ENCODE measurements around the gene PRR11.
A peak's percentile ranks its signal among the peaks of the same experiment; 100 is the strongest.

Gene PRR11

DNA sequence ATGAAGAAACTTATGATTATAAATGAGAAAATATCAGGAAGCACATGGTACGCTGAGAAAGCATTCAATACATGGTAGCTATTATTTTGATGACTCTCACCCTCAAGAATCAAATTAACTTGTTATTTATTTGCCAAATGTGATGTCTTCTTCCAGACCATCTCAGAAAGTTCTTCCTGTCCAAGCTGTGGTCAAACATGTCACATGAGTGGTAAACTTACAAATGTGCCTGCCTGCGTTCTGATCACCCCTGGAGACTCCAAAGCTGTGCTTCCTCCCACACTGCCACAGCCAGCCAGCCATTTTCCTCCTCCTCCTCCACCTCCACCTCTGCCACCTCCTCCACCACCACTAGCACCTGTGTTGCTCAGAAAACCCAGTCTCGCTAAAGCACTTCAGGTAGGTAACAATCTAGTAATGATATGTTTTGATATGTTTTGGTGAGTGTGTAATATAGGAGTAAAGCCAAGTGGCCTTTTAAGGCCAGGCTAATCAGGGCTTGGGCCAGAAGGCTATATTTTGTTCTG is 37.9 kb downstream of the PRR11 start:
- no peaks in the 10 kb centered on the region for H3K27me3 ChIP-seq (ENCODE audit: insufficient read depth, low read length, poor library complexity)
- ATAC-seq (ENCODE audit: insufficient read depth, low read depth) = no peak

GRCh38 chr17:59199398-59199797 is 43.9 kb downstream of the PRR11 start:
- Histone ChIP-seq H3K27me3 (ENCODE audit: insufficient read depth, low read length, poor library complexity) (no peaks in the 10 kb centered on the region), H3K36me3 (ENCODE audit: insufficient read depth, low read length) (peaks cover 91% of the 10 kb centered on the region), H3K27ac (ENCODE audit: low read length) (no peak overlapping the region), H3K4me3 (ENCODE audit: low read depth in 1 of 2, low read length in 2 of 2) (no peak overlapping the region), H3K4me2 (ENCODE audit: insufficient read depth, low read length) (no peak overlapping the region), H3K4me1 (ENCODE audit: insufficient read depth, low read length) (no peaks in the 10 kb centered on the region), H3K79me2 (ENCODE audit: insufficient read depth, low read length) (no peaks in the 10 kb centered on the region), H3K9ac (ENCODE audit: low read depth, low read length) (no peak overlapping the region), H4K20me1 (ENCODE audit: insufficient read depth, low read length) (no peaks in the 10 kb centered on the region), H3K9me3 (ENCODE audit: insufficient read depth, low read length, severe bottlenecking) (no peaks in the 10 kb centered on the region), H2AFZ (ENCODE audit: low read depth, low read length) (no peak overlapping the region)
- no peak for TF ChIP-seq CTCF (IDR thresholded peaks at IDR 0.05; ENCODE audit: borderline replicate concordance, extremely low read depth, low read length, poor library complexity, severe bottlenecking)
- DNase-seq = no peak
- ATAC-seq (ENCODE audit: insufficient read depth, low read depth) = no peak

More for the DNA sequence above, 37.9 kb downstream of the PRR11 start:
- Histone ChIP-seq H3K4me2 (ENCODE audit: insufficient read depth, low read length) (no peak overlapping the region), H3K4me1 (ENCODE audit: insufficient read depth, low read length) (no peaks in the 10 kb centered on the region), H3K79me2 (ENCODE audit: insufficient read depth, low read length) (no peaks in the 10 kb centered on the region), H3K9me3 (ENCODE audit: insufficient read depth, low read length, severe bottlenecking) (no peaks in the 10 kb centered on the region), H2AFZ (ENCODE audit: low read depth, low read length) (no peak overlapping the region), H4K20me1 (ENCODE audit: insufficient read depth, low read length) (no peaks in the 10 kb centered on the region; the same call in 1 of the 2 replicates), H3K9ac (ENCODE audit: low read depth, low read length) (no peak overlapping the region), H3K27ac (ENCODE audit: low read length) (no peak overlapping the region), H3K36me3 (ENCODE audit: insufficient read depth, low read length) (peaks cover 90% of the 10 kb centered on the region), H3K4me3 (ENCODE audit: low read depth in 1 of 2, low read length in 2 of 2) (no peak overlapping the region)
- TF ChIP-seq EZH2 (IDR thresholded peaks at IDR 0.05; ENCODE audit: borderline replicate concordance, low read depth, low read length, severe bottlenecking) (no peak), CTCF (IDR thresholded peaks at IDR 0.05; ENCODE audit: borderline replicate concordance, extremely low read depth, low read length, poor library complexity, severe bottlenecking) (no peak)
- no peak for DNase-seq

- TF ChIP-seq CTCF (IDR thresholded peaks at IDR 0.05; ENCODE audit: borderline replicate concordance, extremely low read depth, low read length, poor library complexity, severe bottlenecking) (no peak), EZH2 (IDR thresholded peaks at IDR 0.05; ENCODE audit: borderline replicate concordance, low read depth, low read length, severe bottlenecking) (no peak)
- no peaks in the 10 kb centered on the region for H3K27me3 ChIP-seq (ENCODE audit: insufficient read depth, low read length, poor library complexity)
- peaks cover 63% of the 10 kb centered on the region for H3K36me3 ChIP-seq (ENCODE audit: insufficient read depth, low read length)
- no peak overlapping the region for H3K4me2 ChIP-seq (ENCODE audit: insufficient read depth, low read length)
- H3K4me3 ChIP-seq (ENCODE audit: low read depth in 1 of 2, low read length in 2 of 2) = no peak overlapping the region
- H3K9ac ChIP-seq (ENCODE audit: low read depth, low read length) = no peak overlapping the region
- no peaks in the 10 kb centered on the region for H3K9me3 ChIP-seq (ENCODE audit: insufficient read depth, low read length, severe bottlenecking)
- DNase-seq (no peak), ATAC-seq (ENCODE audit: insufficient read depth, low read depth) (no peak)
- H3K4me1 ChIP-seq (ENCODE audit: insufficient read depth, low read length) = no peaks in the 10 kb centered on the region
- no peak overlapping the region for H3K27ac ChIP-seq (ENCODE audit: low read length)
- no peak overlapping the region for H2AFZ ChIP-seq (ENCODE audit: low read depth, low read length)
- H4K20me1 ChIP-seq (ENCODE audit: insufficient read depth, low read length) = no peaks in the 10 kb centered on the region
- no peaks in the 10 kb centered on the region for H3K79me2 ChIP-seq (ENCODE audit: insufficient read depth, low read length)
Measured at GRCh38 chr17:59202320-59202719, 46.8 kb downstream of the PRR11 start.

DNA sequence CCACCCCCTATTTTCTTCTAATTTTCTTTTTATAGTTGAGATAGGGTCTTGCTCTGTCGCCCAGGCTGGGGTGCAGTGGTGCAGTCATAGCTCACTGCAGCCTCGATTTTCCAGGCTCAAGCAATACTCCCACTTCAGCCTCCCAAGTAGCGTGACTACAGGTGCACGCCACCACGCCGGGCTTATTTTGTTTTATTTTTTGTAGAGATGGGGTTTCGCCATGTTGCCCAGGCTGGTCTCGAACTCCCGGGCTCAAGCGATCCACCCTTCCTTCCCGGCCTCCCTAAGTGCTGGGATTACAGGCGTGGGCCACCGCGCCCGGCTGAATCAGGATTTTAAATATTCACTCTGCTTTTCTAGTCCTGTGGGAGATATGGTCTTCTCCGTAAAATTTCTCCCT is 63.8 kb downstream of the PRR11 start:
- H3K27me3 ChIP-seq (ENCODE audit: insufficient read depth, low read length, poor library complexity) = no peaks in the 10 kb centered on the region
- H3K4me3 ChIP-seq (ENCODE audit: low read depth in 1 of 2, low read length in 2 of 2) = no peak overlapping the region
- H3K4me2 ChIP-seq (ENCODE audit: insufficient read depth, low read length) = peak overlapping the region; percentile 79; the same call in 1 of the 2 replicates
- peaks cover 5% of the 10 kb centered on the region for H3K36me3 ChIP-seq (ENCODE audit: insufficient read depth, low read length)
- H3K27ac ChIP-seq (ENCODE audit: low read length) = peak overlapping the region; percentile 68; the same call in 1 of the 2 replicates
- DNase-seq = no peak
- H4K20me1 ChIP-seq (ENCODE audit: insufficient read depth, low read length) = no peaks in the 10 kb centered on the region
- no peak for ATAC-seq (ENCODE audit: insufficient read depth, low read depth)
- H3K9me3 ChIP-seq (ENCODE audit: insufficient read depth, low read length, severe bottlenecking) = no peaks in the 10 kb centered on the region
- H2AFZ ChIP-seq (ENCODE audit: low read depth, low read length) = peak overlapping the region; percentile 91
- TF ChIP-seq CTCF (IDR thresholded peaks at IDR 0.05; ENCODE audit: borderline replicate concordance, extremely low read depth, low read length, poor library complexity, severe bottlenecking) (no peak), EZH2 (IDR thresholded peaks at IDR 0.05; ENCODE audit: borderline replicate concordance, low read depth, low read length, severe bottlenecking) (no peak)
- peaks cover 19% of the 10 kb centered on the region for H3K4me1 ChIP-seq (ENCODE audit: insufficient read depth, low read length)
- H3K9ac ChIP-seq (ENCODE audit: low read depth, low read length) = peak overlapping the region; percentile 68; the same call in 1 of the 2 replicates
- no peaks in the 10 kb centered on the region for H3K79me2 ChIP-seq (ENCODE audit: insufficient read depth, low read length)

All from DND-41 (cell line).